HG03457 (cell line): ENCODE results near the gene FAAP100.

Source experiments
- ATAC-seq: cut with Tn5 transposase; IDR thresholded peaks from one replicate; pipeline ENCODE4 v1.9.1; 2021; ENCODE audit warnings: moderate number of reproducible peaks; ENCODE audit not compliant: unreplicated experiment

FAAP100 gene

DNA sequence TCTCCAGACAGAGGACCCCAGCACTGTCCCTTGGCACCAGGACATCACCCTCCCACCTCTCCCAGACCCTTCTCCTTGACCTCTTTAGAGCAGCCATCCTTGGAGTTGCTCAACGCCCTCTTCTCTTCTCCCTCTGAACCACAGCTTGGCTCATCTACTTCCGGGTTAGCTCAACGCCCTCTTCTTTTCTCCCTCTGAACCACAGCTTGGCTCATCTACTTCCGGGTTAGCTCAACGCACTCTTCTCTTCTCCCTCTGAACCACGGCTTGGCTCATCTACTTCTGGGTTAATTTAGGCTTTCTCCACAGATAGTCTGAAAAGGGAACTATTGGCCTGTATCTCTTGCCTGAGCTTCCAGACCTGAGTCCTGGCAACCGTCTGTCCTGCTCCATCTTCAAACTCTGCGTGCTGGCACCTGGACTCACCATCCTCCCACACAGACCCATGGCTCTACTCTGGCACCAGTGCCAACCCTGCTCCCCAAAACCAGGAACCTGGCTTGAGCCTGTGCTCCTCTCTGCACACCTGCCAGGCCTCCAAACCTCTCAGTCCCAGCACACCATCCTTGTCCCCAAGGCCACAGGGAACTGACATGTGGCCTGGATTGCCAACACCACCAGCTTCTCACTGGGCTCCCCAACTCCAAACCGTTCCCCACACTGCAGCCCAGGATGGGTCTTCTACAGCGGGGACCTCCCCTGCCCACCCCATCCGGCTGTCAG, 25.3 kb upstream of the FAAP100 start:
- ATAC-seq = no peak

DNA sequence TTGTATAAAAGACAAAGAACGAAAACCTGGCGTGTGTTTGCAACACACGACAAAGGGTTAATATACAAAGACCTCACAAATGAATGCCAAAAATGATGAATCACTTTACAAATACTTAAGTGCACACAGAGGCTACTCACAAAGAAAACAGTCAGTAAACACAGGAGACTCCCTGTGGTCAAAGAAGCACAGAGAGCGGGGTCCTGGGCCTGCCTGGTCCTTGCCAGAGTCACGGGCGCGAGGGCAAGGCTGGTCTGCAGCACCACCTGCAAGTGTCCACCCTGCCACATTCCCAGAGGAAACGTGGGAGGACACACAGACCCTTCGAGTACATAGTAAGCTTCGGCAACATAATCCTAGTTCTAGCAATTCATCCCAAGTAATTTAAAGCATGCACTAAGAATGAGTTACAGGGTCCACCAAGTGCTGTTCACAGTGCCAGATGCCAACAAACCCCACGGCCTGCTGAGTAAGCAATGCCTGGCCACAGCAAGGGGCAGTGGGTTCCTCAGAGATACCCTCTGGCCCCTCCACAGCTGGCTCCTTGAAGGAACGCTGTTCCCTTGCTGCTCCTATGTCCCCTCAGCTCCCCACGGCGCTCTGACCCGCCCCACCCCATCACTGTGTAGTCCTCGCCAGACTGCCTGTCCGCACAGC, 24.6 kb upstream of the FAAP100 start:
- no peak for ATAC-seq

DNA sequence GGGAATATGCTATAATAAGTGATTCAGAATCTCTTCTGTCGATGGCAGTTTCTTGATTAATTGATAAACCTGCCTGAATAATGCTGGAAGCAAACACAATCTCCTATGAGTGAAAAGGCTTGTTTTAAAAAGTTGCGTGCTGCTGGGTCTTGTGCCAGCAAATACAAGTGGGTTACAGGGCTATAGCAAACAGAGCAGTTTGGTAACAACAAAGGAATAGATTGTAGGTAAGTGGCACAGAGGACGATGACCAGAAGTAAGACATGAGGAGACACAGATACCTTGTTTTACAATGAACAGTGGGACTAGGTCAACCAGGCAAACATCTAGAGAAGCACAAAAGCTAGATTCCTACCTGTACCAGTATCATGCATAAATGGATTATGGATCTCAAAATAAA, 23.7 kb upstream of the FAAP100 start:
- ATAC-seq = no peak

DNA sequence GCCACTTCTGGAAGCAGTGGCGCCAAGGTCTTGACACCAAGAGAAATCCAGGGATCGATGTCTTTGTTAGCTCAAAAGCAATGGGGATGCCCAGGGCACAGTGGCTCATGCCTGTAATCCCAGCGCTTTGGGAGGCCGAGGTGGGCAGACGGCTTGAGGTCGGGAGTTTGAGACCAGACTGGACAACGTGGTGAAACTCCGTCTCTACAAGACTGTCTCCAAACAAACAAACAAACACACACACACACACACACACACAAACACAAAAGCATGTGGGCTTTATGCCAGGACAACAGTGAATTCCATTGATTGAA, 22.4 kb upstream of the FAAP100 start:
- no peak for ATAC-seq

DNA sequence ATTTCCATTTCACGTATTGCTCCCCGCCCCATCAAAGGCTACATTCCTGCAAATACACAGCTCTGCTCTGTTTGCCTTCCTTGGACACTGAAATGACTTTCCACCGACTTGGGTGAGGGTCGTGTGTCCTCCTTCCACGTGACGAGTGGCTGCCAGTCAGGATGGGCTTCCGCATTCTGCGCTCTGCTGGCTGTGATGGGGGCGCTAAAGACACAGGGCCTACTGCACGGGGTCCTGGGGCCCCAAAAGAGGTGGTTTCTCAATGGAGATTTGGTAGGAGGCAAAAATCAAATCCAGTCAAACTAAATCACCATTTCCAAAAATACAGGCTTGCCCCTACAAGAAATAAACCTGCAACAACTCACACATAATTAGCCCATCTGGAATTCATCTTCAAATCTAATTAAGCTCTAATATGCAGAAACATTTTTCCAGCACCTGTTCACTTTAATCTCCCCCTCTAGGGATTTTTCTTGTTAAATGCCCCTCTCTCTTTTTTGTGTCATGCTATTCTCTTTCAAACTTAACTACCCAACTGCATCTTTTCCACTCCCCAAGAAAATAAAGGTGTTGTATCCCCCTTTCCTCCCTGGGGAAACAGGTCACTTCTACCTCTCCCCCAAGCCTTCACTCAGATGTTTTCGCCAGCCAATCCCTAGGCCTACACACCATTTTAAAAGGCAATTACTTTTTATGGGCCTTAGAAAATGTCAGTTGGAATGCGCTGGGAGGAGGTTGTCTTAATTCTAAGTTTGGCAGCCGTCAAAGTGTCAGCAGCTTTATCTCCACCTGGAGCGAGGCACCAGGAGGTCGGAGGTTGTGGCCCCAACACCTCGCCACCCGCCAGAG, 21.9 kb upstream of the FAAP100 start:
- no peak for ATAC-seq

DNA sequence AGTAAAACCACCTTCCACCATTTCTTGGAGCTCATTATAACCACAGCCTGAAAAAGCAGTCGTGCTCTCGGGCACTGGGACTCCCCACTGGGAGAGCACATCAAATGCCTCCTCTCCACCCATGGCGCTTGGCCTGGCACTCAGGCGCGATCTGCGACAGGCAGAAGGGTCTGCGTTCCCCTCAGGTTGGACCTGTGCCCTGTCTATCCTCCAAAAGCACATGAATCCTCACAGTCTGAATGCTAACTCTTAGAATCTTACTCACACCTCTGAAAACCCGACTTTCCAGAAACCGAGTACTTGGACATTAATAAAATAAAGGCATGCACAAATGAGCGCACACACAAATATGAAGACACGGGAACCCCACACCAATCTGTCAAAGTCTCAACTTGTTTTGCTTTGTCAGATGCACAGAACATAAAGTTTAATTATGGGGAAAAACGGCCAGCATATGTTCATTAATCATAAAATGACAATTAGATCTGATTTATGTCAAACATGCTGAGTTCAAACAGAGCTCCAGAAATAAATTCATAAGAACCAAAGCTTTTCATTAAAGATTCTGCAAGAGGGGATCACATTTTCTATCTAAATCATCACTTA, 20.5 kb upstream of the FAAP100 start:
- no peak for ATAC-seq

DNA sequence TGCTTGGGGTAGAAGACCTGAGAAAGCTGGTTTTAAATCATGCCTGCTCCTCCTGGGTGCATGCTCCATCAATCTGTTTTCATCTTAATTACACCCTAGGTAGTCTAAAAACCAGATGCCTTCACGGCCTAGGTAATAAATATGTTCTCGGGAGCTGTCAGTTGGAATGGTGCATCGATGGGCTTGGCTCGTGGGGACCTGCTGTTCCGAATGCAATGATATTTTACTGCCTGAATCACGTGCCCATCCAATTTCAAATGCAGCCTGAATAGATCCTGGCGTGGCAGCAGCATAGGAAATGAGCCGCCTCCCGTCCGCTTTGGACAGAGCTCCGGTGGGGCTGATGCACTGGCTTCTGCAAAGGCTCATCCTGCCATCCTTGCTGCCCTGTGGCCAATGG, 18.8 kb upstream of the FAAP100 start:
- ATAC-seq = no peak

DNA sequence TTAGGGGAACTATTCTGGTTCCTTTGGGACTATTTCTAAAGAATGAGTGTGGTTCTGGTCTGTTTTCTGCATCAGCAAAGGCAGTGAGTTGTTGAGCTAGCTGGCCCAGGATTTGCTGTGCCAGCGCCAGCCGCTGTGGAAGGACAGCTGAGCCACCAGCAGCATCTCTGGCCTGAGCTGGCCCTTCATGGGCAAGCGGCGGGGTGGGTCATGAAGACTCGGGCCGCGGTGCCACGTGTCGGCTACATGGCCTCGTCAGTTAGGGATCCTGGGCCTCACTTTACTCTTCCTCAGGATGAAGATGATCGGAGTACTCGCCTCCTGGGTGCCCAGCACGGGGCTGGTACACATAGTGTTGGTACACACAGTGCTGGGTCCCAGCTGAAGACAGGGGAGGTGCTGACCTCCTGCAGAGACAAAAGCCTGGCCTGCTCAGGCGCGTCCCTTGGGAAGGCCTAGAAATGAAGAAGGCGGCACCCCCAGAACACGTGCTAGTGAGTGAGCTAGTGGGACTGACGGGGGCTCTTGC, 17.9 kb upstream of the FAAP100 start:
- no peak for ATAC-seq

DNA sequence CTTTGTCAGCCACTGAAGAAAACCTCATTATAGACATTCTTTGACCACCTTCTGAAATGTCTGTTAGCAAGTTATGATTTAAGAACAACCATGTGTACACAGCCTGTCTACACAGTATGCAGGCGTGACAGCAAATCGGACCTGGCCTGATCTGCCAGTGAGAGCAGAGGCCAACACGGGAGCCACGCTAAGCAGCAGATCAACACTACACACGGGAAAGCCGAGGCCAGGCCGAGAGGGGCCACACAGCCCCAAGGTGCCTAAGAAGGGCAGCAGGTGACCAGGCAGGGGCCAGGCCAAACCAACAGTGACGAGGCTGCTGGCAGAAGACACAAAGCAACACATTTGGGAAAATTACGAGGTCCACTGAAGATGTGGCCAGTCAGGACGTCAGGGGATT, 16.3 kb upstream of the FAAP100 start:
- ATAC-seq = no peak

DNA sequence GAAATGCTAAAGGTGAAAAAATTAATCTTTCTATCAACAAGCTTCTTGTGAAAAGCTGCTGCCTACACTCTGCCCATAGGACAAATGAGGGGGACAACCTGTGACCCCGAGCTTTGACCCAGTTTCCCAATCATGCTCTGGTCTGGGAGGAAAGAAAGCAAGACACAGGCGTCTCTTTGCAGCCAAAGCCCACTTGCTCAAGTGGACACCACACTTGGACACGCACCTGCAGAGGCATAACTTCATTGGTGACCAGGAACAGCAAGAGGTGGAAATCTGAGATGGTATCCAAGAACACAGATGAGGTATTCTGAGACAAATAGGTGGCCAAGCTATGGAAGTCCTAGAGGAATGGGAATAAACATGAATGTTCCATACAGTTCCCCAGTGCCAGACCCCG, 15.0 kb upstream of the FAAP100 start:
- no peak for ATAC-seq

DNA sequence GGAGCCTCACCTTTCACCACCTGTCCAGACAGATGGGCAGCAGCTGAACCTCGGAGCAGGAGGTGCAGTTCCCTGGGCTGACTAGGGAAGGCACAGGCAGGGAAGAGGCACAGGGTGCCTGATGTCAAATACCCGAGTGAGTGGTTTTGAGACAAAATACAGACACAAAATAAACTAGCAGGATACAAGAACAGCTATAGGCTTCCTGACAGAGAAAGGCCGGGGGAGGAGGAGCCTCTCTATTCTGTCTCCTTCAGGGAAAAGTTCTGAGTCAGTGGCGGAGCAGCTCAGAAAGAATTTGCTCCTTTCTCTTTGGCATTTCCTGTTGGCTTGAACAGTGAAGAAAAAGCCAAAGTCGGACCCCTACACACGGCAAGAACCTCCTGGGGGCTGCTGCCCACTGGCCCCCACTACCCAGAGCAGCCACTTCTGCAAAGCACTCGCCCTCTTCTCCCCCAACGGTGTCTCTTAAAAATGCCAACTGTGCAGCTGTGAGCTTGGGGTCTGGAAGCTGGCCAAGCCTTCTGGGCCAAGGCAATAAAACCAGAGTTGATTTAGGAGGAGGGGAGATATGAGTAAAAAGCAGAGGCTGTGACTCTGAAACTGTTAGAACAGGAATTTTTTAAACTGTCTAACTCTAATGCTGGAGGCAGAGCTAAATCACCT, 14.4 kb upstream of the FAAP100 start:
- no peak for ATAC-seq

DNA sequence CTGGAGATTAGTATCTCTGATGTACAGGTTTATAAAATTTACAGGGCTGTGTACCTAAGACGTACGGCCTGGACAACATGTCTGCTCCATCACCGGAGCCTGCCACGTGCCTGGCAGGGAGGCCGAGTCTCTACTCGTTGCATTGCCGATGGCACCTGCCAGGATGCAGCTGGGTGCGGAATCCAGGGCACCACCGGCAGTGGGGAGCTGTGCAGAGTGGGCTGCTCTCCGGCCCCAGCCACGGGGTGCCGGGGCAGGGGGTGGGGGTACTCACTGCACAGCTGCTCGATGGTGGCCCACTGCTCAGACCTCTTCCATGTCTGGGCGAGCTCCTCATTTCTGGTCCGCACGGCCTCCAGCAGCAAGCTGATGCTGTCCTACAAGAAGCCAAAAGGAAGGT, 13.1 kb upstream of the FAAP100 start:
- no peak for ATAC-seq

DNA sequence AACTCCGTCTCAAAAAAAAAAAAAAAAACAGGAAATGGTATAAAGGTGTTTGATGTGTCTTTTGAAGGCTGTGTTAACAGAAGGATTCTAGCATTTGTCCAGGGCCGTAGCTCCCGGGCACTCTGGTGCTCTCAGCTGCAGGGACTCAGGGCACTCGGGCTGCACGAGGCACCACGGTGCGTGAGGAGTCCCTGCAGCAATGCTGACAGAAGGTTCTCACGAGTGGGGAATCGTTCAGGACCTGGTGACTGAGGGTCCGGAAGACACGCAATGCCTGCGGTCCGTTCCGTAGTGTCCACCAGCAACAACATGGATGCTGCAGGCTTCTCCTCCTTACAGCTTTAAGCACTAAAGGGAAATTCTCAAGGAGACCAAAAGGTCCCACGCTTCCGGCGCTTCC, 12.6 kb upstream of the FAAP100 start:
- ATAC-seq = no peak

DNA sequence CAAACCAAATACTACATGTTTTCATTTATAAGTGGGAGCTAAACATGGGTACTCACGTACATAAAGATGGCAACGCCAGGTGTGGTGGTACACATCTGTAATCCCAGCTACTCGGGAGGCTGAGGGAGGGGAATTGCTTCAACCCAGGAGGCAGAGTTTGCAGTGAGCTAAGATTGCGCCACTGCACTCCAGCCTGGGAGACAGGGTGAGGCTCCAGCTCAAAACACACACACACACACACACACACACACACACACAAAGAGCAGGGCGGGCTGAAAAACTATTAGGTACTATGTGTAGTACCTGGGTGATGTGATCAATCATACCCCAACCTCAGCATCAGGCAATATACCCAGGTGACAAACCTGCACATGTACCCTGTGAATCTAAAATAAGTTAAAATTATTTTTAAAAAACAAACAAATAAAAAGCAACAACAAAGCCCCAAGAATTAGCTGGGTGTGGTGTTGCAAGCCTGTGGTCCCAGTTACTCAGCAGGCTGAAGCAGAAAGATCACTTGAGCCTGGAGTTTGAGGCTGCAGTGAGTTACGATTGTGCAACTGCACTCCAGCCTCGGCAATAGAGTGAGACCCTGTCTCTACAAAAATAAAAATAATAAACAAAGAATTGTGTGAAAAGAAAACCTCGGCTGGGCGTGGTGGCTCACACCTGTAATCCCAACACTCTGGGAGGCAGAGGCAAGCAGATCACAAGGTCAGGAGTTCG, 11.9 kb upstream of the FAAP100 start:
- no peak for ATAC-seq

DNA sequence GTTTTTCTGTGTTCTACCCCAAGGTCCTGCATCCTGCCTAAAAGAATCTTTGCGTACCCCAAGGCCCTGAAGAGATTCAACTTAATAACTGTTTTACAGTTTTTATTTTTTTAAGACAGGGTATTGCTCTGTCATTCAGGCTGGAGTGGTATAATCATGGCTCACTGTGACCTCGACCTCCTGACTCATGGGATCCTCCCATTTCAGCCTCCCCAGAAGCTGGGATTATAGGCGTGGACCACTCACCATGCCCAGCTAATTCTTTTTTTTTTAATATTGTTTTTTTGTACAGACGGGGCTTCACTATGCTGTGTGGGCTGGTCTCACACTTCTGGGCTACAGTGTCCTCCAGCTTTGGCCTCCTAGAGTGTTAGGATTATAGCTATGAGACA, 9.3 kb upstream of the FAAP100 start:
- ATAC-seq = no peak

DNA sequence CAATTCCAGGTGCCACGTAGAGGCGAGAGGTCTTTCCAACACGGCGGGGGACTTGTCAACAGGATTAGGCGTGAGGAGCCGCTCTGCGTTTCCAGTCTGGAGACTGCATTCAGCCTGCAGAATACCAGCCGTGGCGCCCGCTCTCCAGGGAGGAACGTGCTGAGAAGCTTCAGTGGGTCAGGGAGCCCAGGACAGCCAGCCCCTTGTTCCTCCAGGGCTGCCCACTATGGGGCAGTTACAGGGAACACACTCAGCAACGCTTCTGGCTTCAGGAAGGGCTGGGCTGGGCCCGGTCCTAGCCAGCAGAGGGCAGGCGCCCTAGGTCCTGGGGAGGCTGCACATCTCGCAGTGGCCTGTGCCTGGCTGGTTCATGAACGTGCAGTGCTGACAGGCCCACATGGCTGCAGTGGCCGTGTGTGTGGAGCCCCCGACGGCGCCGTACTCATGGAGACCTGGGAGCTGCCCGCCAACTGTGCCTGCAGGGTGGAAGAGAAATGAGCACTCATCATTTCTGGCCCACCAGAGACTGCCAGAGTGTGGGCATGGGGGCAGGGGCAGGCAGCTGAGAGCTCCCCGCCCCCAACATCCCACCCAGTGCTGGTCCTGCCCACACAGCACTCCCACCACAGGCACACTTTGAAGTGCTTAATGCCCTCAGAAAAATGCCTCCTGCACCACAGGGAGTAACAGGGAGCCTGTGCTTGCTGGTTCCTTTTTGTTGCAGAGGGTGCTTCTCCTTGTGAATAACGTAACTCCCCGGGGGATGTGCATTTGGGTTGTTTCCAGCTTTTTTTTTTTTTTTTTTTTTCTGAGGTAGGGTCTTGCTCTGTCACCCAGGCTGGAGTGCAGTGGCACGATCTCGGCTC, 7.0 kb upstream of the FAAP100 start:
- ATAC-seq = no peak

DNA sequence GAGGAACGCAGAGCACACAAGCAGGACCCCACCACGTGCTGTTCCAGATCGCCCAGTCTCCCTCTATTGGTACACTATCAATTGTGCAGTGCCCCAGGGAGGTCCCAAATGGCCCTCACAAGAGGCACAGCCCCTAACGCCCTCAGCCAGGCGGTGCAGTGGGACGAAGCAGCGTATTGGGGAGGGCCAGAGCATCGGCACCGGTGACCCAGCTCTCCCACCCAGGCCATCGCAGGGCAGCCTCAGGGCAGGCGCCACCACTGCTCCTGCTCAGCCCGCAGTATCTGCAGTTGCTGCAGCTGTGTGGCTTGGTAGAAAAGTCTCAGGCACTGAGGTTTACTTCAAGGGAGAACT, 5.9 kb upstream of the FAAP100 start:
- ATAC-seq = no peak

DNA sequence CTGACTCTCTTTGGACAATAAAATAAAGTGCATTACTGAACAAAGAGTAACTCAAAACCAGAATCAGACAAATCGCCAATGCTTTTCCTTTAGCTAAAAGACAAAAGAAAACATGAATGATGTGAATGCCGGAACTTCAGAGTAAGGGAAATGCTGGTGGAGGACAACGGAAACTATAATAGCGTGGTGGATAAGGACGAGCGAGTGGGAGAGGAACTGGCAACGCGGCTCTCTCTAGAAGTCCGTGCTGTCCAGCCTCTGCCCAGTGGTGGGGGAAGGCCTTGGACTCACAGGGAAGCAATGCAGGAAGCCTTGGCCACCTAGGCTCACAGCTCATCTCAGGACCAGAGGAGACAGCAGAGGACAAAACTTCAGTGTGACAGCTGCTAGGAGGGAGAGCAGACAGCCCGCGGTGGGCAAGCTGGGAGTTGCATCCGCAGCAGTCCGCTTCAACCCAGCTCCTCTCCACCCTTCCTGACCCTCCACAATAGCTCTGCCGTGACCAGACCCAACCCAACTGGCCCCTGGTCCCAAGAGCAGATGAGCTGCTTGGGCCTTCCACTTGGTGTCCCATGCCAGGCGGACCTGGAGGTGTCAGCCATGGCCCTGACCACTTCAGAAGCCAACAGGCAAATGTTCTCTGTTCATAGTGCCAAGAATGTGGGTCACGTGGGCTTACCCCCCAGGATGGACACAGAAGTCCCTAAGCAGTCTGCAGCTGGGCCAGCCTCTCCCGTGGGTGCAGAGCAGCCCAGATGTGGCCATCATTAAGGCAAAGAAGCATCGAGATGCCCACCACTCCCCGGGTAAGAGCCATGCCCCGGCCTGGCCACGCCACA, 5.3 kb upstream of the FAAP100 start:
- no peak for ATAC-seq

DNA sequence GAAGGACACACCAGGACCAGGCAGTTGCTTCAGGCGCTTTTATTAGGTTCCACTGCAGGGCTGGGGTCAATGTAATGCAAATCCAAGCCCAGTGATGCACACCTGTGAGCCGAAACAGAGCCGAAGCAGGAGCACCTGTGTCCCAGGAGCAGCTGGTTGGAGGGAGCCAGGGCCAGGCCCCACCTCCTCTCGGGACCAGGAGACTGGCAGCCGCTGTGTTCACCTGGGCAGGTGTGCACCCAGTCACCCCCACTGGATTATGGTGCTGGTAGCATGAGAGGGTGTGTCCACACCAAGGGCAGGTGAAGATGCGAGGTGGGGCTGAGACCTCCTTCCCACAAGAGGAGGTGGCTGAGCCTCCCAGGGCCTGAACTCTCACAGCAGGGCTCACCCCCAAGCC, 4.7 kb upstream of the FAAP100 start:
- no peak for ATAC-seq
